Stomach (tissue), 9 donors: ENCODE data around the gene KCTD14. TPM values are rescaled to one million over a fixed set of nuclear protein-coding genes. Genes with fewer than 3 reads are reported as not detected.

Experiments
- DNase-seq, 2 donors: peaks; one replicate each; pipeline versions ENCODE4 v3.0.0 to v3.0.0-alpha.2; 2013 to 2019
- H3K27ac ChIP-seq, 5 donors: fragments of 200-600 bp in 4 of 5; sonication (generic) in 4 of 5; one replicate each; pipeline ENCODE4 v1.5.1; 2013 to 2019; ENCODE audit warnings: mild to moderate bottlenecking in 1 of 5, moderate library complexity in 1 of 5
- H3K27me3 ChIP-seq, 3 donors: fragments of 200-600 bp; sonication (generic); one replicate each; pipeline ENCODE4 v1.5.1; 2017 to 2019; ENCODE audit warnings: mixed run types in 1 of 3
- H3K36me3 ChIP-seq, 4 donors: fragments of 200-600 bp; sonication (generic); 1 replicate in 3 of 4; 2 replicates in 1 of 4; pipeline ENCODE4 v1.5.1; 2016 to 2019
- H3K4me1 ChIP-seq, 4 donors: fragments of 200-600 bp; sonication (generic); one replicate each; pipeline ENCODE4 v1.5.1; 2016 to 2019
- H3K4me3 ChIP-seq, 4 donors: fragments of 200-600 bp; sonication (generic) in 3 of 4; one replicate each; pipeline ENCODE4 v1.5.1; 2016 to 2019; ENCODE audit warnings: mild to moderate bottlenecking in 1 of 4
- H3K9me3 ChIP-seq, 4 donors: fragments of 200-600 bp; sonication (generic); one replicate each; pipeline ENCODE4 v1.5.1; 2016 to 2019
- CTCF ChIP-seq, 7 experiments: fragments of 450-650 bp in 4 of 7; fragments of 200-600 bp in 3 of 7; sonication (generic) in 3 of 7; IDR thresholded peaks; one replicate each; pipeline ENCODE4 v1.5.1; 2016 to 2019; ENCODE audit warnings: antibody characterized with exemption in 7 of 7, control low read depth in 2 of 7, mild to moderate bottlenecking in 1 of 7
- EP300 ChIP-seq: sonication (generic); formaldehyde crosslinking; IDR thresholded peaks from one replicate; pipeline ENCODE4 v1.6.1; 2017; ENCODE audit warnings: antibody characterized with exemption
- POLR2A ChIP-seq, 4 donors: fragments of 450-650 bp; IDR thresholded peaks; one replicate each; pipeline ENCODE4 v1.6.1; 2016; ENCODE audit warnings: antibody characterized with exemption in 4 of 4, control low read depth in 2 of 4, mild to moderate bottlenecking in 1 of 4, moderate library complexity in 1 of 4
- POLR2AphosphoS5 ChIP-seq, 3 donors: sonication (generic); formaldehyde crosslinking; IDR thresholded peaks; one replicate each; pipeline ENCODE4 v1.6.1; 2016; ENCODE audit warnings: antibody characterized with exemption in 3 of 3
- WGBS, 5 donors: extraction: QIAGEN DNeasy Blood & Tissue Kit in 3 of 5; methylation state at CpG; one replicate each; pipeline versions ENCODE4 v1.1.5 to v1.1.7; 2013 to 2018; 5-methylcytosine and 5-hydroxymethylcytosine counted together
- intact Hi-C: fragments of 100-400 bp; cut with DNase I; formaldehyde crosslinking; loops from one replicate; pipeline ENCODE4 v1.15.1; 2023; ENCODE audit warnings: low total_unique reads
- polyA plus RNA-seq, 3 donors: library from polyadenylated mRNA; stranded (reverse); fragments of 200-250 nt; gene quantifications; one replicate each; pipeline ENCODE4 v1.2.3, GENCODE V29; 2013
- total RNA-seq, 5 donors: library from RNA; depleted of rRNA; stranded (reverse); fragments of >200 nt; gene quantifications; one replicate each; pipeline versions ENCODE4 v1.1.0 to v1.2.3, GENCODE V29; 2014 to 2016
- donor health status: healthy with polysubstance abuse.
- donor health status: Bipolar disorder and iron deficiency.
- donor health status: healthy.

The KCTD14 gene
- total and polyA plus RNA-seq, 8 donors: 2.3 to 62.0 (median 14.0) TPM

- H3K36me3 ChIP-seq: no peaks in the 10 kb centered on the region
- DNase-seq: no peak
- TF ChIP-seq EP300: no peak
- no peak for TF ChIP-seq POLR2A (IDR thresholded peaks at IDR 0.05)
- no peak for TF ChIP-seq CTCF (IDR thresholded peaks at IDR 0.05)
- TF ChIP-seq POLR2AphosphoS5 (IDR thresholded peaks at IDR 0.05): no peak
- no peaks in the 10 kb centered on the region for H3K27me3 ChIP-seq
- peak overlapping the region in 4 of 5 donors; percentile 68 to 85 (median 73) for H3K27ac ChIP-seq
- intact Hi-C loops: no loop called here
- H3K4me1 ChIP-seq: peaks cover 52 to 58% (median 55%) of the 10 kb centered on the region in 4 donors
- no peak overlapping the region for H3K4me3 ChIP-seq
- no peaks in the 10 kb centered on the region for H3K9me3 ChIP-seq
- 86 to 95% (median 88%) methylated on average over 13 to 15 of the region's 15 CpGs for WGBS, 5 donors
Measured at GRCh38 chr11:78040691-78041379, 17.8 kb upstream of the KCTD14 start.

- no peaks in the 10 kb centered on the region for H3K9me3 ChIP-seq
- H3K4me1 ChIP-seq: peaks cover 45 to 51% (median 48%) of the 10 kb centered on the region in 4 donors
- H3K36me3 ChIP-seq: no peaks in the 10 kb centered on the region
- 22 to 26% (median 24%) methylated on average over 7 of the region's 7 CpGs for WGBS, 5 donors
- no peaks in the 10 kb centered on the region for H3K27me3 ChIP-seq
- peak overlapping the region; percentile 58 to 85 (median 72) for H3K27ac ChIP-seq
- no peak overlapping the region for H3K4me3 ChIP-seq
- peak; percentile 72 to 87 for DNase-seq
- peak in 2 of 3 donors; percentile 16 to 44 for TF ChIP-seq POLR2AphosphoS5 (IDR thresholded peaks at IDR 0.05)
- TF ChIP-seq EP300: no peak
- intact Hi-C loops: no loop called here
Measured at GRCh38 chr11:78039919-78040671, 17.0 kb upstream of the KCTD14 start.

GRCh38 chr11:78039391-78039918 is 16.4 kb upstream of the KCTD14 start:
- no peaks in the 10 kb centered on the region for H3K27me3 ChIP-seq
- H3K36me3 ChIP-seq: no peaks in the 10 kb centered on the region
- no peaks in the 10 kb centered on the region for H3K9me3 ChIP-seq
- H3K27ac ChIP-seq: peak overlapping the region; percentile 60 to 85 (median 72)
- WGBS, 5 donors: 72 to 90% (median 86%) methylated on average over 4 of the region's 4 CpGs
- peaks cover 42 to 48% (median 46%) of the 10 kb centered on the region in 4 donors for H3K4me1 ChIP-seq
- no peak overlapping the region for H3K4me3 ChIP-seq
- no peak for DNase-seq
- no peak for TF ChIP-seq POLR2AphosphoS5 (IDR thresholded peaks at IDR 0.05)
- TF ChIP-seq CTCF (IDR thresholded peaks at IDR 0.05): no peak
- TF ChIP-seq EP300: no peak
- no peak for TF ChIP-seq POLR2A (IDR thresholded peaks at IDR 0.05)
- intact Hi-C loops: no loop called here

- Histone ChIP-seq H3K27ac (peak overlapping the region; percentile 71 to 85 (median 72)), H3K36me3 (no peaks in the 10 kb centered on the region), H3K4me1 (peaks cover 40 to 48% (median 44%) of the 10 kb centered on the region in 4 donors), H3K9me3 (no peaks in the 10 kb centered on the region), H3K4me3 (no peak overlapping the region), H3K27me3 (no peaks in the 10 kb centered on the region)
- intact Hi-C loops: no loop called here
- TF ChIP-seq CTCF (IDR thresholded peaks at IDR 0.05): no peak
- TF ChIP-seq POLR2AphosphoS5 (IDR thresholded peaks at IDR 0.05): no peak
- TF ChIP-seq EP300: no peak
- no peak for TF ChIP-seq POLR2A (IDR thresholded peaks at IDR 0.05)
- DNase-seq: peak; percentile 67 to 69
- WGBS, 5 donors: 44 to 59% (median 55%) methylated on average over 8 of the region's 8 CpGs
Measured at GRCh38 chr11:78038697-78039313, 15.7 kb upstream of the KCTD14 start.
